Measurements from ENCODE around the gene LIX1. TPM values are rescaled to one million over a fixed set of nuclear protein-coding genes. Genes with fewer than 3 reads are reported as not detected.

Gene LIX1
- total and polyA plus RNA-seq, 7 donors: under 0.01 to 0.03 TPM; not detected in 5

DNA sequence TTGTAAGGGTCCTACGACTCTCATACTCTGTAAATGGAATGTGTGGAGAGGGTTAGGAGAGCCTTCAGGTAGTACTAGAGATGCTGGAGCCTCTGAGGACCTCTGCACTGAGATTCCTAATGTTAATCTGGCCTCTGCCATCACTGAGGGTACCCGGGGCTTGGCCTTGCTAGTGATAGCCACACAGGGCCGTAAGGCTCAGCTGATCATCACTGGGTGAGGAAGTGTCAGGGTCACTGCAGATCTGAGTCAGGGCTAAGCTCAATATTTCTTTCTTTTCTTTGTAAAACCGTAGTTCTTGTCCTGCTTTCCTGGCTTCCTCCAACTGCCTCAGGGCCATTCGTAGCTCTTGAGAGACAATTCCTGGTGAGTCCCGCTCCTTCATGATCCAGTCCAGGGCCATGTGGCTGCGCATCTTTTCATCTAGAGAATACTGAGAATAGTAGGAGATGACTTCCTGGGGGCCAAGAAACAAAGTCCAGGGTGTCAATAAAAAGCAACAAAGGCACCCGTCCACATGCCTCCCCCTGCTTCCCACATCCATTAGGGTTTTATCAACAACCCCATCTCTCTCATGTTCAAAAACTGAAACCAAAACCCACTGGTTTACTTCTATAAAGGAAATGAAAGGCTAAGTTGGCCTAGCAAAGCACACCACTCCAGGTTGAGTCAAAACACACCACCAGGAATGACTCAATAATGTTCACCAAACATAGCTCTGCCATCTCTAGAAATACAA, 47.7 kb downstream of the LIX1 start:
- Histone ChIP-seq H3K9me3 (no peaks in the 10 kb centered on the region), H3K36me3 (ENCODE audit: insufficient read depth in 1 of 2, low read depth in 1 of 2) (no peaks in the 10 kb centered on the region), H3K4me1 (no peaks in the 10 kb centered on the region), H3K27me3 (ENCODE audit: insufficient read depth in 3 of 3, low read length in 2 of 3) (no peaks in the 10 kb centered on the region), H3K27ac (no peak overlapping the region), H3K4me3 (no peak overlapping the region)
- ATAC-seq (no peak), DNase-seq (no peak)
- 89 to 93% (median 91%) methylated on average over 8 of the region's 8 CpGs for WGBS, 3 donors
- TF ChIP-seq, protein P1, sequence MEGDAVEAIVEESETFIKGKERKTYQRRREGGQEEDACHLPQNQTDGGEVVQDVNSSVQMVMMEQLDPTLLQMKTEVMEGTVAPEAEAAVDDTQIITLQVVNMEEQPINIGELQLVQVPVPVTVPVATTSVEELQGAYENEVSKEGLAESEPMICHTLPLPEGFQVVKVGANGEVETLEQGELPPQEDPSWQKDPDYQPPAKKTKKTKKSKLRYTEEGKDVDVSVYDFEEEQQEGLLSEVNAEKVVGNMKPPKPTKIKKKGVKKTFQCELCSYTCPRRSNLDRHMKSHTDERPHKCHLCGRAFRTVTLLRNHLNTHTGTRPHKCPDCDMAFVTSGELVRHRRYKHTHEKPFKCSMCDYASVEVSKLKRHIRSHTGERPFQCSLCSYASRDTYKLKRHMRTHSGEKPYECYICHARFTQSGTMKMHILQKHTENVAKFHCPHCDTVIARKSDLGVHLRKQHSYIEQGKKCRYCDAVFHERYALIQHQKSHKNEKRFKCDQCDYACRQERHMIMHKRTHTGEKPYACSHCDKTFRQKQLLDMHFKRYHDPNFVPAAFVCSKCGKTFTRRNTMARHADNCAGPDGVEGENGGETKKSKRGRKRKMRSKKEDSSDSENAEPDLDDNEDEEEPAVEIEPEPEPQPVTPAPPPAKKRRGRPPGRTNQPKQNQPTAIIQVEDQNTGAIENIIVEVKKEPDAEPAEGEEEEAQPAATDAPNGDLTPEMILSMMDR (IDR thresholded peaks at IDR 0.05): no peak
- intact Hi-C loops (cut with DNase I): no loop called here

DNA sequence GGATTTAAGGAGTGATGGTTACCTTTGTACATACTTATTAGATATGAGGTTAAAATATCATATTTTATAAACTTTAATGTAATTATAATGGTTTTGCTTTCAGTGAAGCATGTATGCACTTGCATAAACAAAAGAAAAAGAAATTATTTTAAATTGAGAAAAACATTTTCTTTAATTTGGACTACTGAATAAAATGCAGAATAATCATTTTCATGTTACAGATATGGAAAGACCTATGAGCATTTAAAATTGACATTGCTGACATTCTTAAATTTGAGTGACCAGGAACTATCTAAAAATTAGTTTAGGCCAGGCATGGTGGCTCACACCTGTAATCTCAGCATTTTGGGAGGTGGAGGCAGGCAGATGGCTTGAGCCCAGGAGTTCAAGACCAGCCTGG, 49.2 kb downstream of the LIX1 start:
- H3K4me3 ChIP-seq: no peak overlapping the region
- no peaks in the 10 kb centered on the region for H3K9me3 ChIP-seq
- H3K4me1 ChIP-seq: no peaks in the 10 kb centered on the region
- H3K36me3 ChIP-seq (ENCODE audit: insufficient read depth in 1 of 2, low read depth in 1 of 2): no peaks in the 10 kb centered on the region
- intact Hi-C loops (cut with DNase I): no loop called here
- H3K27ac ChIP-seq: no peak overlapping the region
- ATAC-seq (no peak), DNase-seq (no peak)
- no peaks in the 10 kb centered on the region for H3K27me3 ChIP-seq (ENCODE audit: insufficient read depth in 3 of 3, low read length in 2 of 3)
- TF ChIP-seq, protein P1 (IDR thresholded peaks at IDR 0.05): no peak

DNA sequence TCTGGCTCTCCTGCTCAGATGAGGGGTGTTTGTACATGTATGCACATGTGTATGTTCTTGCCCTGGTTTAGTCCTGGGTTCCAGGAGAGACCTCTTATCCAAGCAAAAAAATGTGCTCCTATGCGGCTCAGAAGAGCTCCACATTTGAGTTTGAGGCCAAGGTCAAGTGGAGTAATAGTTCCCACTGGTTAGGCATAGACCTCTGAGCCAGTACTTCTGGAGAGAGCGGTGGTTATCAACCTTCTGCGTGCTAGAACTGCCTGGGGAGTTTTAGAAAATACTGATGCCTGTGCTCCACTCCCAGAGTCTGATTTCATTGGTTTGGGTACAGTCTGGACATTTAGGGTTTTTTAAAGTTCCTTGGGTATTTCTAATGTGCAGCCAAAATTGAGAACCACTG, 51.5 kb downstream of the LIX1 start:
- no peaks in the 10 kb centered on the region for H3K4me1 ChIP-seq
- intact Hi-C loops (cut with DNase I): no loop called here
- no peak overlapping the region for H3K27ac ChIP-seq
- TF ChIP-seq, protein P1 (IDR thresholded peaks at IDR 0.05): no peak
- DNase-seq (no peak), ATAC-seq (no peak)
- H3K9me3 ChIP-seq: no peaks in the 10 kb centered on the region
- no peaks in the 10 kb centered on the region for H3K27me3 ChIP-seq (ENCODE audit: insufficient read depth in 3 of 3, low read length in 2 of 3)
- H3K36me3 ChIP-seq (ENCODE audit: insufficient read depth in 1 of 2, low read depth in 1 of 2): no peaks in the 10 kb centered on the region
- 87 to 90% (median 89%) methylated on average over 3 of the region's 3 CpGs for WGBS, 3 donors
- no peak overlapping the region for H3K4me3 ChIP-seq

DNA sequence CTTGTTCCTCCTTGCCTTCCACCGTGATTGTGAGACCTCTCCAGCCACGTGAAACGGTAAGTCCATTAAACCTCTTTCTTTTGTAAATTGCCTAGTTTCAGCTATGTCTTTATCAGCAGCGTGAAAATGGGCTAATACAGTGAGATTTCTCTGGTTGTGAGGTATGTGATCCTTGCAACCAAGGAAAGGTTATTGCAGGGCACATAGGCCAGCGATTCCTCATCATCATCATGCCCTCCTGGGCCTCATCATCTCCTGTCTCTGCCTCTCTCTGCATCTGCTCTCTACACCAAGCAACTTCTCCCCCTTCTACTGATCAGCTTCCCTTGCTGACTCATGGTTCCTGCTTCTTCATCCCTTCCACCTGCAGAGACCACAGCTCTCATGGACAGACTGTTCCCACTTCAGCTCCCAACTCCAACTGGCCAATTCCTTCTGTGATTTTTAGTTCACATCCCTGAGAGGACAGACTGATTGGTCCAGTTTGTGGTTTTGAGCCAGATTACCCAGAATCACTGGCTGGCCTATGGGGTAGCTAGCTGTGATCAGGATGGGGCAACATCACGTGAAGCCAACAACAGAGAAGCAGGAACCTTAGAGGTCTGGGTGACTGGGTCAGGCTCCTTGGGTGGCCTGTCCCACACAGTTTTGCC, 53.1 kb downstream of the LIX1 start:
- intact Hi-C loops (cut with DNase I): no loop called here
- DNase-seq (no peak), ATAC-seq (no peak)
- no peaks in the 10 kb centered on the region for H3K36me3 ChIP-seq (ENCODE audit: insufficient read depth in 1 of 2, low read depth in 1 of 2)
- no peak overlapping the region for H3K4me3 ChIP-seq
- 79 to 85% (median 84%) methylated on average over 6 of the region's 6 CpGs for WGBS, 3 donors
- H3K9me3 ChIP-seq: no peaks in the 10 kb centered on the region
- no peaks in the 10 kb centered on the region for H3K27me3 ChIP-seq (ENCODE audit: insufficient read depth in 3 of 3, low read length in 2 of 3)
- TF ChIP-seq, protein P1 (IDR thresholded peaks at IDR 0.05): no peak
- H3K27ac ChIP-seq: no peak overlapping the region
- H3K4me1 ChIP-seq: no peaks in the 10 kb centered on the region
